Measurements from ENCODE around the gene TAF4. TPM values are rescaled to one million over a fixed set of nuclear protein-coding genes. Genes with fewer than 3 reads are reported as not detected.

The TAF4 gene
- total RNA-seq, 1 experiment from 2014 or later: 94.9 TPM

DNA sequence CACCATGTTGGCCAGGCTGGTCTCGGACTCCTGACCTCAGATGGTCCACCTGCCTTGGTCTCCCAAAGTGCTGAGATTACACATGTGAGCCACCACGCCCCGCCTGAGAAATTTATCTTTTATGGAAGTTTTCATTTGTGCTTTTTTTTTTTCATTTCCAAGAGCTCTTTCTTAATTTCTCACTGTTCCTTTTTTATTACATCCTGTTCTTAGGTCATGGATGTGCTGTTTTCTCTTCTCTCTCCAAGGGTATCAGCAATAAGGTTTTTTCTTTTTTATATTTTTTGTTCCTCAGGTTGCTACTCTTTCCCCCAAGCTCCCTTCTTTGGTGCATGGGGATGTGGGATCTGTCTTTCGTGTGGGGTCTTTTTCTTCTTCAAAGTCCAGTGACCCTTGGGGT, 35.4 kb upstream of the TAF4 start:
- ChIA-PET CTCF (interaction anchor here (0.6 kb wide), 1 partner anchor 1547 kb away, joined by 3 read pairs; no protein-coding TSS in a partner anchor), POLR2A (no interaction called here)
- peaks cover 4% of the 10 kb centered on the region for H3K27me3 Mint-ChIP-seq (ENCODE audit: insufficient read depth, unreplicated experiment)
- H3K27ac Mint-ChIP-seq (ENCODE audit: unreplicated experiment): no peak overlapping the region
- no TSS peak for BruUV-seq (replicated peaks)
- DNase-seq: no peak
- no peaks in the 10 kb centered on the region for H3K4me1 ChIP-seq
- no peak overlapping the region for H3K4me3 ChIP-seq (ENCODE audit: low read depth, low read length)
- peaks cover 14% of the 10 kb centered on the region for H3K9me3 Mint-ChIP-seq (ENCODE audit: unreplicated experiment)
- H3K27me3 ChIP-seq (replicated peaks; ENCODE audit: control insufficient read depth, insufficient read depth, low read length): no peaks in the 10 kb centered on the region
- peaks cover 14% of the 10 kb centered on the region; the same call in 1 of the 2 replicates for H3K9me3 ChIP-seq
- TF ChIP-seq, protein P1, sequence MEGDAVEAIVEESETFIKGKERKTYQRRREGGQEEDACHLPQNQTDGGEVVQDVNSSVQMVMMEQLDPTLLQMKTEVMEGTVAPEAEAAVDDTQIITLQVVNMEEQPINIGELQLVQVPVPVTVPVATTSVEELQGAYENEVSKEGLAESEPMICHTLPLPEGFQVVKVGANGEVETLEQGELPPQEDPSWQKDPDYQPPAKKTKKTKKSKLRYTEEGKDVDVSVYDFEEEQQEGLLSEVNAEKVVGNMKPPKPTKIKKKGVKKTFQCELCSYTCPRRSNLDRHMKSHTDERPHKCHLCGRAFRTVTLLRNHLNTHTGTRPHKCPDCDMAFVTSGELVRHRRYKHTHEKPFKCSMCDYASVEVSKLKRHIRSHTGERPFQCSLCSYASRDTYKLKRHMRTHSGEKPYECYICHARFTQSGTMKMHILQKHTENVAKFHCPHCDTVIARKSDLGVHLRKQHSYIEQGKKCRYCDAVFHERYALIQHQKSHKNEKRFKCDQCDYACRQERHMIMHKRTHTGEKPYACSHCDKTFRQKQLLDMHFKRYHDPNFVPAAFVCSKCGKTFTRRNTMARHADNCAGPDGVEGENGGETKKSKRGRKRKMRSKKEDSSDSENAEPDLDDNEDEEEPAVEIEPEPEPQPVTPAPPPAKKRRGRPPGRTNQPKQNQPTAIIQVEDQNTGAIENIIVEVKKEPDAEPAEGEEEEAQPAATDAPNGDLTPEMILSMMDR (IDR thresholded peaks at IDR 0.05; ENCODE audit: insufficient read depth in 1 of 2, low read depth in 1 of 2, low read length in 1 of 2, severe bottlenecking in 1 of 2, unreplicated experiment in 1 of 2): no peak
- H3K36me3 Mint-ChIP-seq (ENCODE audit: insufficient read depth, unreplicated experiment): no peaks in the 10 kb centered on the region
- no peak overlapping the region for H3K4me3 Mint-ChIP-seq (ENCODE audit: unreplicated experiment)
- H3K4me1 Mint-ChIP-seq (ENCODE audit: low read depth, unreplicated experiment): no peaks in the 10 kb centered on the region
- H3K36me3 ChIP-seq (ENCODE audit: control insufficient read depth, insufficient read depth, low read length): no peaks in the 10 kb centered on the region
- intact Hi-C loops (cut with micrococcal nuclease; ENCODE audit: unreplicated experiment): no loop called here

DNA sequence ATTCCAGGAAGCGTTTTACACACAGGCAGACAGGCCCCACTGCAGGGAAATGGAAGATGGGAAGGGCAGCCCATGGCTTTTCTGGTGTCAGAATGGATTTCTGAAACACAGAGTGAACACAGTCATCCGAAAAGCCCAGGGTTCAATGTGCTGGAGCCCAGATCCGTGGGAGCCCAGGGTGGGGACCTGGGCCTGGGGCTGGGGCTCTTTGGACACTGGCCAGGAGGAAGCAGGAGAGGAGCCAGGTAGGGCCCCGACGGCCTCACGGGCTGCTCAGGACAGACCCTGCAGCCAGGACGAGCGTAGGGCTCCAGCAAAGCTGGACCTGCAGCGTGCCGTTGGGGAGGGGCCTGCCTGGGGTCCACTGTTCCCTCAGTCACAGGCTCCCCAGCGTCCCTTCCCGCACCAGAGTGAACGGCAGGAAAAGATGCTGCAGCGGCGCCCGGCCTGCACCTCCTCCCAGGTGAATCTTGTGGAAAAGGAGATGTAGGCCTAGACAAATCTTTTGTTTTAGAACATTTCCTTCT, 32.3 kb upstream of the TAF4 start:
- DNase-seq: no peak
- POLR2A ChIA-PET: interaction anchor here (0.7 kb wide), 1 partner anchor 11 kb away, joined by 3 read pairs; no protein-coding TSS in a partner anchor
- intact Hi-C loops (cut with micrococcal nuclease; ENCODE audit: unreplicated experiment): no loop called here
- Mint-ChIP-seq H3K27me3 (ENCODE audit: insufficient read depth, unreplicated experiment) (peaks cover 4% of the 10 kb centered on the region), H3K36me3 (ENCODE audit: insufficient read depth, unreplicated experiment) (no peaks in the 10 kb centered on the region), H3K9me3 (ENCODE audit: unreplicated experiment) (no peaks in the 10 kb centered on the region), H3K4me3 (ENCODE audit: unreplicated experiment) (no peak overlapping the region), H3K27ac (ENCODE audit: unreplicated experiment) (no peak overlapping the region), H3K4me1 (ENCODE audit: low read depth, unreplicated experiment) (no peaks in the 10 kb centered on the region)
- Histone ChIP-seq H3K36me3 (ENCODE audit: control insufficient read depth, insufficient read depth, low read length) (no peaks in the 10 kb centered on the region), H3K4me3 (ENCODE audit: low read depth, low read length) (no peak overlapping the region), H3K9me3 (peaks cover 10% of the 10 kb centered on the region; the same call in 1 of the 2 replicates), H3K4me1 (no peaks in the 10 kb centered on the region), H3K27me3 (replicated peaks; ENCODE audit: control insufficient read depth, insufficient read depth, low read length) (no peaks in the 10 kb centered on the region)
- no TSS peak for BruUV-seq (replicated peaks)
- CTCF ChIA-PET: no interaction called here
- TF ChIP-seq, protein P1 (IDR thresholded peaks at IDR 0.05; ENCODE audit: insufficient read depth in 1 of 2, low read depth in 1 of 2, low read length in 1 of 2, severe bottlenecking in 1 of 2, unreplicated experiment in 1 of 2): no peak

DNA sequence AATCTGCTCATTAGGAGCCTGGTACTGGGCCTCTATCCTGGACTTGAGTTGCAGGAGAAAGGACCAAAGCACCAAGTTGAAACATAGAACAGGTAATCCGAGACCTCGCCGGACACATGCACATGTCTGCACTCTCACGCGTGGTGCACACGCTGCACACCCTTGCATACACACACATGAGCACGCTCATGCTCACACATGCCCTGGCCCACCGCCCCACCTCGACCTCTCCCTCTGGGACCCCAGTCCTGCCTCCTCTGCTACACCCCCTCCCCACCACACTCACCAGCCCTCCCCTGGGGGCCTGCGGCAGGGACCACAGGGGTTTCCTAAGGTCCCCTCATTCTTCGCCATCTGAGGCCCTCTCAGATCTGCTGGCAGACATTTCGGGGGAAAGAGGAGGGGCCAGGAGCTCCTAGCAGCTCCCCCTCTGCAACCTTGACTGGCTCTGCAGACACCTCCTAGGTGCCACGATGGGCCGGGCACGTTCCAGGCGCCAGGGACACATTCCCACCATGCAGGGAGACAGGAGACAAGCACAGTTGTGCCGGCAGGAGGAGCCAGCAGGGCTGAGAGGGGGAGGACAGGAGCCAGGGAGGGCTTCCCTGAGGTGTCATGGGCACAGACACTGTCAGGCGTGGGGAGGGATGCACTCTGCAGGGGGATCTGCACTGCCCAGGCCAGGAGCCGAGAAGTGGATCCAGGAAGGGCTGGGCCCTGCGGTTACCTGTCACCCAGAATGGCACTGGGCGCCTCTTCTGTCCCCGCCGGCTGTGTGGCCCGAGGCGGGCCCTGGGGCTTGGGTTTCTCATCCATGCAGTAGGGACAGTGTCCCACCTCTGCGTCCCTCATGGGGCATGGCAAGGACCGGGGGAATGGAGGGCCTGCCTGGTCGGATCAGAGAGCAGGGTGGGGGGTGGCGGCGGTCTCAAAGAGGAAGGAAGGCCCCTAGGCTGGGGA, 31.0 kb upstream of the TAF4 start:
- Mint-ChIP-seq H3K4me3 (ENCODE audit: unreplicated experiment) (no peak overlapping the region), H3K36me3 (ENCODE audit: insufficient read depth, unreplicated experiment) (no peaks in the 10 kb centered on the region), H3K9me3 (ENCODE audit: unreplicated experiment) (no peaks in the 10 kb centered on the region), H3K4me1 (ENCODE audit: low read depth, unreplicated experiment) (no peaks in the 10 kb centered on the region), H3K27ac (ENCODE audit: unreplicated experiment) (no peak overlapping the region), H3K27me3 (ENCODE audit: insufficient read depth, unreplicated experiment) (peaks cover 11% of the 10 kb centered on the region)
- DNase-seq: no peak
- CTCF ChIA-PET: no interaction called here
- H3K9me3 ChIP-seq: peaks cover 10% of the 10 kb centered on the region; the same call in 1 of the 2 replicates
- no peaks in the 10 kb centered on the region for H3K4me1 ChIP-seq
- POLR2A ChIA-PET: no interaction called here
- BruUV-seq (replicated peaks): no TSS peak
- no peaks in the 10 kb centered on the region for H3K36me3 ChIP-seq (ENCODE audit: control insufficient read depth, insufficient read depth, low read length)
- H3K4me3 ChIP-seq (ENCODE audit: low read depth, low read length): no peak overlapping the region
- intact Hi-C loops (cut with micrococcal nuclease; ENCODE audit: unreplicated experiment): no loop called here
- TF ChIP-seq, protein P1 (IDR thresholded peaks at IDR 0.05; ENCODE audit: insufficient read depth in 1 of 2, low read depth in 1 of 2, low read length in 1 of 2, severe bottlenecking in 1 of 2, unreplicated experiment in 1 of 2): no peak
- no peaks in the 10 kb centered on the region for H3K27me3 ChIP-seq (replicated peaks; ENCODE audit: control insufficient read depth, insufficient read depth, low read length)
